ENCODE results near the gene MTARC2.

GRCh38 chr1:220788900-220789299 lies 40.8 kb downstream of the MTARC2 start:
- no peak for TF ChIP-seq EZH2 (IDR thresholded peaks at IDR 0.05; ENCODE audit: insufficient read depth, poor library complexity, severe bottlenecking)
- no peak for TF ChIP-seq EZH2phosphoT487 (IDR thresholded peaks at IDR 0.05; ENCODE audit: insufficient read depth, low read depth)

Measured in GM23248 (cell line).